Activated CD4-positive, alpha-beta T cell treated with anti-CD3 and anti-CD28 coated beads, Interleukin-2, amount 50 U/mL, for 24 hours (primary cell): ENCODE measurements around the gene HIBADH.
"Not testable (repeated sequence)": the region's sequence is repeated elsewhere in the genome, so short reads cannot be mapped to it uniquely, and the experiment has no call there.

Source experiments
- DNase-seq, 2 donors: peaks; one replicate each; pipeline ENCODE4 v3.0.0-alpha.2; 2020; ENCODE audit warnings: low read depth in 1 of 2, low spot score in 1 of 2

Gene HIBADH

DNA sequence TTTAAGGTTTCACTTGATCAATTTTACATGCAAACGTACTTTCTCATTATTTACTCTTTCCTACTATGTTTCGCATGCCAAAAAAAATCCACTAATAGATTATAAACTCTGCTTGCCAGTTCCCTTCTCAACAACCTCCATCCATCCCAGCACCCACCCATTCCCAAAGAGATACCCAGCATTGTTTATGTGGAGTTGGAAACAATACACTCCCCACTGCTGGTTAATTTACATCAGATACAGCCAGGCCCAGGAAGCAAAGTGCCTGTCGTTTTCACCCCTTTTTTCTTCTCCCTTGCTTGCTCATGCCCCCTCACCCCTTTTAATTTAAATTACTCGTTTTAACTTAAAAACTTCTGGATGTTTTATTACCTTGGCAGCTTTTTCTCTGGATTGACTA, 59.9 kb downstream of the HIBADH start:
- no peak for DNase-seq

DNA sequence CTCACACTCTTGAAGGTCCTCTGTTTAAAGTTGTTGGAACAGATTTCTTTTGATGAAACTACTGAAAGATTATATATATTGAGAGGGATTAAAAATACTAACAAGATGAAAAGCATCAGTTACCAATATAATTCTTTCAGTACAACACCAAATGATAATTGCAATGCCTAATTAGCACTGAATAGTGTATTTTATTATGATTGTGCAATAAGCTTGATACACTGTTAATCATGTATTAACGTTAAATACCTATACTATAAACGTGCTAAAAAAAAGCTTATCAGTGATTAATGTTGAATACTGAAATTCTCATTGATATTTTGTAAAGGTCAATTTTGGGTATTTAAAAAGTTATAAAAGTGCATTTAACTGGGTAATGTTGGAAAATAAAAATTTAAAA, 61.5 kb downstream of the HIBADH start:
- no peak for DNase-seq

DNA sequence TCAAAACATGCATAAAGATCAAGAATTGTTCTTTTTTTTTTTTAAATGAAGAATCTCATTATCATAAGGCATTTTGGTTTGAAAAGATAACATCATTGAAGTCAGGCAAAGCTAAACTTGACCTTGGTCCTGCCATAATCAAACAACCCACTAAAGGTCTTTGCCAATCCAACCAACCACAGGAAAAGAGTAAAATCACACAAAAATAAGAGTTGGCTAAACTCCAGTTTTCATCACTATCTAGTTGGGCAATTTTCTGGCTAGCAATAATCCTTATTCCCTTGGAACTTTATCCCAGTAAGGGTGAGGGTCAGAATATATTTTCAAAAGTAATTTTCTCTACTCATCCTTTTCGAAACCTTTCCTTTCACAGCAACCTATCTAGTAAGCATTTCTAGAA, 62.4 kb downstream of the HIBADH start:
- no peak for DNase-seq

DNA sequence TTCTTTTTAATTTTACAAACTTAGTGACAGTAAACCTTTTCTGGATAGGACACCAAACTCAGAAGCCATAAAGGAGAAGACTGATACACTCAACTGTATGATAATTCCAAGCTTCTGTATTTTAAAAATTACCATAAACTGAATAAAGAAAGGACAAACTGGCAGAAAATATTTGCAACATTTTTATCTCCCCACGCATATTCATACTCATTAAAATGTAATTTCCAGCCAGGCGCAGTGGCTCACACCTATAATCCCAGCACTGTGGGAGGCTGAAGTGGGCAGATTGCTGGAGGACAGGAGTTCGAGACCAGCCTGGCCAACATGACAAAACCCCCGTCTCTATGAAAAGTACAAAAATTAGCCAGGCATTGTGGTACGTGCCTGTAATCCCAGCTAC, 67.7 kb downstream of the HIBADH start:
- no peak for DNase-seq

DNA sequence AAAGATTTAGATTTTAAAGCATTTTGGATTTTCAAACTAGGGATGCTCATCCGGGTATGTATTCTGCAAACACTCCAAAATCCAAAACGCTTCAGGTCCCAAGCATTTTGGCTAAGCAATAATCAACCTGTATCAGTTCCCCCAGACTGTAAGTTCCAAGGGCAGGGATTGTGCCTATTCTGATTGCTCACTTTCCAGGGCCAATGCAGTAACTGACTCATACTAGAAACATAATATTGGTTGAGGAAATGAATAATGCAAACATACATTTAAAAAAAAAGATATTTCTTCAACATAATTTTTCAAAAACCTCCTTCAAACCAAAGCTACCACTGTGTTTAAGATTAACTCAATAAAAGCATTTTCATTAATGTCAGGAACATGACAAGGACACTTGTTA, 69.5 kb downstream of the HIBADH start:
- no peak for DNase-seq

DNA sequence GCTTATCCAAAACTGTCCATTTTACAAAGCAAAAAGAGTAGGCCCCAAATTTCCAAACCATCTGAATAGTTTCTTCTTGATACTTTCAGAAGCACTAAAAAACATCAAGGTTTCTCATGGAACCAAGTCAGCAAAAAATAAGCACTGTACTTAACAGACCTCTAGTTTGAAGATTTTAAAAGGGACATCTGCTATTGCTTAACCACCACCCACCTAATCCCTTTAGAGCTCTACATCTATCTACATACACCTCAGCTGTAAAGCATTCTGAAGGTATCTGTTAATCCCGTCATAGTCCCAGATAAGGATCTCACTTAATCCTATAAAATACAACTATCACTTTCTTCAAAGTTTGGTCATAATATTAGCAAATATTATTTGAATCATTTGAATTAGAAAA, 72.3 kb downstream of the HIBADH start:
- DNase-seq: no peak

DNA sequence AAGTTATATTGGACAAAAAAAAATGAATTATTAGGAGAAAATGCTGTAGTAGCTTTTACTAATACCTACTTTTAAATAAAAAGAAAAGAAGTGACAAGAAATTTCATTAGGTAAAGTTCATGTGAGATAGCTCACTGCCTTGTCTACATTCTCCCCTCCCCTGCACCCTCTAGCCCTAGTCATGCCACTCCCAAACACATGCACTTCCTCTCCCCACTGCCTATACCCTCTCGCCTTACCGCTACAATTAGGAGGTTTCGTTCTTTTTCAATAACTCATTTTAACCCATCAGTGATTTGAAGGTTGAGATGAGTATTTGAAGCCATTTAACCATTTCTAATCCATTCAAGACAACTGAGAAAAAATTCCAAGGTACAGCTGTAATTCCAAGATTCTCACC, 75.3 kb downstream of the HIBADH start:
- DNase-seq: no peak

DNA sequence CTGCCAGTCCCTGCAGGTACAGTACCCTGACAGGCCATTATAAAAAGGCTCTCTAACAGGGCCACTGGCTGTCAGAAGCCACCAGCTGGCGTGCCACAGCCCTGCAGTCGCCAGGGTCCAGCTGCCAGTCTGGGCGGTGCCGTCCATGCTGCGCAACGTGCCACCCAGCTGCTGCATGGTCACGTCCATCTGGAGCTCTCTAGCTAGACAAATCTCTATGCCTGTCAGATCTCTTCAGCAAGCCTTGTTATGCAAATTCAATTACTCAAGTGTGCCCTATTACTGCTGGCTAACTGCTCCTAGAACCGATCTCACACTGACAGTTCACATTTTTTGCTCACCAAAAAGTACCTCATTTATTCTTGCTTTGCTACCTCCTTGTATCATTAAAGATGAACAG, 75.9 kb downstream of the HIBADH start:
- no peak for DNase-seq

DNA sequence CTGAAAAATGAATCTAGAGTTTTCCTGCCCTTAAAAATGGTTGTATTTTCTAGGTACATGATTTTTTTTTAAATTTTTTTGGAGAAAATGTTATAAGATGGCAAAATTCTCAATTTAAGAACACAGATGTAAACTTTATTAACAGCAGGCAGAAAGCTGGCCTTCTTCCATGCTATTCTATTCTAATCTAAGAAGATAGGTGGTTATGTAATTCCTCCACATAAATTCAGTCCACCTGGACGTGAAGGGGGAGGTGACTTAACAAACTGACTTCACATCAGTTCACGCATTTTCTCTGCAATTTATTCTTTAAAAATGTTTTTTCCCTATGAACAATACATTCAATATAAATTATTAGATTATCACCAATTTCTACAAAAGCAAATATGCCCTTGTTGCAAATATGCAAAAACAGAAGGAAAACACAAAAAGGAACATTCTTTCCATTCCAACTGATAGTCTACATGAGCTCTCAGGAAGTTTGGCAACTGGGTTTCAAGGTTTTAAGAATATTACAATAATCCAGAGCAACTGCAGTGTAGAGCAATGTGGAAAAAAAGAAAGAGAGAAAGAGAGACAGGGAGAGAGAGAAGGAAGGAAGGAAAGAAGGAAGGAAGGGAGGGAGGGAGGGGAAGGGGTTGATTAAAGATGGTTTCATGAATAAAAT, 76.8 kb downstream of the HIBADH start:
- DNase-seq: no peak

DNA sequence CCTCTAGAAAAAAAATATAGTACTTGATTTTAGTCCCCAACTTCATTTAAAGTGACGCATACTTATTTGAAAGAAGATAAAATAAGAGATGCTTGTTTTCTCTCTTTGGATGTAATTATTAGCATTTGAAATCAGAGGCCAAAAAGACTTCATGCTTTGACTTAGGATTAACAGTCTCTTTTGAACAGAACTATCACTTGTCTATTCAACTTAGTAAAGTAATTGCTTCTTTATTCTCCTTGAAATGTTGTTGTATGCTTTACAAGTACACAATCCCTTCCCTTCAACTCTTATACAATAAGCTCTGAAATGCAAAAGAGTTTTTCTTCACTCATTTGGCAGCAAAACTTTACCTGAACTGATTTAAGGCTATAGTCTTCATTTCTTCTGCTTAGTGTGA, 80.8 kb downstream of the HIBADH start:
- DNase-seq: no peak

DNA sequence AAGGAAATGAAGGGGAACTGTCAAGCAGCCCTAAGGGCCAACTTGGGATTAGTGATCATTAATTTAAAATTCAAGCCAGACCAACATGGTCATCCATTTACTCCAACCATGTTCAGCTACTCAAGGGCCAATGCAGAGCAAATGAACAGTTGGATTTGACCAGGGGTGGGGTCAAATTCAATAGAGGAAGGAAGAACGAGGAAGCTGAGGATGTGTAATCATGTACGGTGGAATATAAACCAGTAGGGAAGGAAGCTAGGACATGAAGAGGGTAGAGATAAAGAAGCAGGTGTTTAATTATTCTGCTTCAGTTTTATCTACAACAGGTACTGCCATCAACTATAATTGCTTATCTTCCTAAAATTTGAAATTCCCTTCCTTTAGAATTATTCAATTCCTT, 81.6 kb downstream of the HIBADH start:
- no peak for DNase-seq

DNA sequence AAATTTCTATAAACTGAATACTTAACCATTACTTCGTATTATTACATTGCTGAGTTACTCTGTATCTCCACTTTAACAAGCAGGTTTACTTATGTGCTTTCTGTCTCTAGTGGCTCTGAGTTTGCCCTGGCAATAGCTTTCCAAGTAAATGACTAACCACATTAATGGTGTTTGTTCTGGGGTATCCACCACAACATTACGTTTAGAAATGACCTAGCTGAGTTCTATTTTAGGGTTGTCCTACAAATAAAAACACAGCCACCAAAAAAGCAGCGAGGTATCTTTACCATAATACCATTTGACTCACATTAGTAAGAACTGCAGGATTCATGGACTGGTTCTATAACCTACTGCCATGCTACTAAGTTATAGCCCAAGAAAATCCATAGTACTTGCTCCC, 83.1 kb downstream of the HIBADH start:
- no peak for DNase-seq

DNA sequence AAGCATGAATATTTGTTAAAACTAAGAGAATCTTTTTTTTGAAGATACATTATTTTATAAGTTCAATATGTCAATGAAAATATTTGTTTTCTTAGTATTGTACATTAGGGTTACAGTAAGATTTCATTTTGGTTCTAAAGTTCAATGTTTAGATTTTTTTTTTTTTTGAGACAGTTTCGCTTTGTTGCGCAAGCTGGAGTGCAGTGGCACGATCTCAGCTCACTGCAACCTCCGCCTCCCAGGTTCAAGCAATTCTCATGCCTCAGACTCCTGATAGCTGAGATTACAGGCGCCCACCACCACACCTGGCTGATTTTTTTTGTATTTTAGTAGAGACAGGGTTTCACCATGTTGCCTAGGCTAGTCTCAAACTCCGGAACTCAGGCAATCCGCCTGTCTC, 84.5 kb downstream of the HIBADH start:
- not testable (repeated sequence) for DNase-seq

DNA sequence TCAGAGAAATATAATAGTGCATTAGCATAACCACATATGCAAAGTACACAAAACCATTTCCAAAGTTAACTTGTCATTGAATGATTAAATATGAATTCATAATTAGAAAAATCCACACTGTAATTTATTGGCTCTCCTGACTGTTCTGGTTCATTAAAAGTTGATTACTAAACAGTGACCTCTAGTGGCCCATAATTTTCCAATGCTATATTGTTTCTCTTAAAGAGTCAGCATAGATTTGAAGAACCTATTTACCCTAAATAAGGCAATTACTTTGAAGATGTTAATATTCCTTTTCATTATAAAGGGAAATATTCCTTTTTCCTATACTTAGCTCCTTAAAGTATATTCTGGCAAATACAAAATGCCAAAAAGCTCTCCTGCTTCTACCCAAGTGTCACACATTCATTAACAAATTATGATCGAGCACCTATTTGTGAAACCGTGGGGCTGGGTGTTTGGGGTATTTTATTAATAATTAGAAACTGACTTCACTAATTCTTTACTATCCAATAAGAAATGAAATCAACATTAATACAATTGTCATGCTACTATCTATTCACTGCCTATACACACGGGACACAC, 86.2 kb downstream of the HIBADH start:
- DNase-seq: peak in 1 of 2 donors; percentile 23

DNA sequence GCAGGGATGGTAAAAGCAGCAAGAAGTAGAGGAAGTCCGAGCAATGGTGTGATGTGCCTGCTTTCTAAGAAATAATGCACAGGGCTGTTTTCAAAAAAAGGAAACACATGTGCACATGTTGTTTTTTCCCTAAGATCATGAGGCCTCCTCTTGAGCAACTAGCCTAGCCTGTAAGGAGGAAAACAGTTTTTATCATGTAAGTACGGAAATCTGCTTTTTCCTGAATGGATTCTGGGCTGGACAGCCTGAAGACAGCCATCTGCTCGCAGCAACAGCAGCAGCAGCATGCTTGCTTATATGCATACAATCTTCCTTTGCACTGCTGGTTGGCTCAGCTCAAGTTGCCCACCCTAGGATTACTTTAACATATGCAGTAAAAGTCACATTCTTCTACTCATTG, 87.1 kb downstream of the HIBADH start:
- no peak for DNase-seq

DNA sequence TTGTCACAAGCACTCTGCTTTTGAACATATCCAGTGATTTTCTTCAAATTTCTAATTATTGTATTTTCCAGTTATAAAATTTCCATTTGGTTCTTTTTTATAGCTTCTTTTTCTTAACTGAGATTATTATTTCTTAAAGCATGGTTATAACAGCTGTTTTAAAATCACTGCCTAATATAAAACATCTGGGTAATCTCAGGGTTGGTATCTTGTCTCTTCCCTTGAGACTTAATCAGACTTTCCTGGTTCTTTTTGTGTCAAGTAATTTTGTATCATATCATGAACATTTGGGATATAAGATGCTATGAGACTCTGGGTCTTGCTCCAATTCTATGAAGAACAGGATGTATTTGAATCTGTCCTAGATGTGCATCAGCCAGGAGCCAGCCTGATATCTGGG, 93.6 kb downstream of the HIBADH start:
- DNase-seq: no peak

DNA sequence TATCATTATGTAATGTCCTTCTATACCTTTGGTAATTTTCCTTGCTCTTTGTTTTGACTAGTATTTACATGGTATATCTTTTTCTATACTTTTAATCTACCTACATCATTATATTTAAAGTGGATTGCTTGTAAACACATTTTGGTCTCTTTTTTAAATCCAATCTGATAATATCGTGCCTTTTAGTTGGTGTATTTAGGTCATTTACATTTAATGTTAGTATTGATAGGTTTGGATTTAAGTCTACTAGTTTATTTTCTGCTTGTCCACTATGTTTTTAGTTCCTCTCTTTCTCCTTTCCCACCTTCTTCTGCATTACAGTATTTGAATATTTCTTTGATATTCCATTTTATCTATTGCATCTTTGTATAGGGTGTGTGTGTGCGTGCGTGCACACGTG, 95.4 kb downstream of the HIBADH start:
- no peak for DNase-seq

DNA sequence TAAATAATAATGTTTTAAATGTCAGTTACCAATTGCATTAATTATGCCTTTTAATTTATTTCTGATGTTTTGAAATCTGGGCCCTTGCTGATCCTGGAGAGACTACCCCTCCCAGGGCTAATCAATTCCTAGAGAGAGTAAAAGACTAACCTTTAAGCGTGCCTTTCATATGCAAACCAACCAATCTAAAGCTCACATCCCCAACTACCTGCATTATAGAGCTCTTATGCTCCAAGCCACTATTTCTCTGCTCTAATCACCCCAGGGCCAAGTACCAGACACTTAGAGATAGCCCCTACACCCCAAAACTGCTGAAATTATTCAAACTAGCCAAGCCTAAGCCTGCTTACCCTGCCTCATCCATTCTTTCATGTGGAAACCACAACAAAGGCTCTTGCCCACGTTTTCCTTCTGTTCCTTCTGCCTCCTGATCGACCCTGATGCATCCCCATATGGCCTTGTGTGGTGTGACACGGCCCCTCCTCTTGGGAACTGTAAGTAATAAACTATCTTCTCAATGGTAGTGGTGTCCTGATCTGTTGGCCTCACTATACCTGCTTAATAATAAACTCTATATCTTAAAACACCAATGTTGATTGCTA, 97.7 kb downstream of the HIBADH start:
- no peak for DNase-seq

DNA sequence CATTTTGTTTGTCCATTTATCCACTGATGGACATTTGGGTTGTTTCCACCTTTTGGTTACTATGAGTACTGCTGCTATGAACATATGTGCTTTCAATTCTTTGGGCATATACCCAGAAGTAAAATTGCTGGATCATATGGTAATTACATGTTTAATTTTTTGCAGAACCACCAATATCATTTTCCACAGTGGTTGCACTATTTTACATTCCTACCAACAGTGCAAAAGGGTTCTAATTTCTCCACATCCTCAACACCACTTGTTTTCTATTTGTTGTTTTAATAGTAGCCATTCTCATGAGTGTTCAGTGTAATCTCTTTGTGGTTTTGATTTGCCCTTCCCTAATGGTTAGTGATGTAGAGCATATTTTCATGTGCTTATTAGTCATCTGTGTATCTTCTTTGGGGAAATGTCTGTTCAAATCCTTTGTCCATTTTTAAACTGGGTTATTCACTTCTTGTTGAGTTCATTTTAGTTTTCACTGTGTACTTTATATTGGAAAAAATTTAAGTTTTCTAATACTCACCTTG, 101.9 kb downstream of the HIBADH start:
- no peak for DNase-seq

DNA sequence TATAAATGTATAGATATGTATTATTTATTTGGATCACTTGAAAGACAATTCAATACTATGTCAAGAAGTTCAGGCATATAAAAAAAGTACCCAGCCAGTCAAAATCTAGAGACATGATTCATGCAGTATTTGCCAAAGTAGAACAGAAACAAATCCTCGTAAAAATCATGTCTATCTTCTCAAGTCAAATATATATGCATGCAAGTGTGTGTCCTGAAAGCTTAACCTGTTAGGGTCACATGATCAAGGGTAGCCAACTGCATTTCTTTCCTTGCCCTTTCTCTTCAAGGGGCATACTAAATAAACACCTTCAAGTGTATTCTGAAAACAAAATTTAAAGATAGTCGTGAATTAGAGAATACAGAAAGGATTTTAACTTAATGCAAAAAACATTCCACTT, 107.0 kb downstream of the HIBADH start:
- no peak for DNase-seq

DNA sequence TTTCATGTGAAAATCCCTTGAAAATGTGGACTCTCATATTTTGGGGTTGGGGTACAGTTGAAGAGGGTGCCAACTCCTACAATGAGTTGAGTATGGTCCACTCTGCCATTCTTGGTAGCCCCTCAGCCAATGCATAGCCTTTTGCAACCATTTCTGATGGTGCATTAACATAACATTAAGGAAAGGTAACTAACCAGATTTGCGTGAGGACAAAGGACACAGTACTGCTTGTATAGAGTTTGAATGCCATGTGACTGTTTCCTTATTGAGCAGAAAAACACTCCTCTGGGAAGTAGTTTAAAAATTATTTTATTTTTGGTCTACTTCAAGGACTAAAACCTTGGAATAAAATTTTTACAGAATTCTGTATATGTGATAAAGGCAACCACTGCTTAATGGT, 107.9 kb downstream of the HIBADH start:
- no peak for DNase-seq

DNA sequence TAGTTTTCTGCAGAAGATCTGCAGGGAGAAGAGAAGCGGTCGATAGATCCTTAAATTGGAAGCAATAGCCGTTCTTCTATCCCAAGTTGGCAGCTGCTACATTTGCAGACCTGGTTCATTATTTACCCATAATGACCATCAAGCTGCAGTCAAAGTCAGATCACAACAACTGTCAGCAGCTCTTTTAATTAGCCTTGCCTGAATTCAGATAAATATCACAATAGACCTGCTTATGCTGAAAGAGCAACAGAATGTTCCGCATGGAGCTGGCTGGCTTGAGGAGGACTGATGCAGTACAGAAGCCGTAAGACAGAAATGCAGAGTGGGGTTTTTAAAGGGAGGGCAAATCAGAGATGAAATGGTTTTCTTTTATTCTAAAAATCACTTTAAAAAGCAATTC, 109.4 kb downstream of the HIBADH start:
- DNase-seq: no peak
